ENCODE data around the gene NRXN3. TPM values are rescaled to one million over a fixed set of nuclear protein-coding genes. Genes with fewer than 3 reads are reported as not detected.

Gene NRXN3
- total RNA-seq, 1 experiment from 2014 or later: not detected

DNA sequence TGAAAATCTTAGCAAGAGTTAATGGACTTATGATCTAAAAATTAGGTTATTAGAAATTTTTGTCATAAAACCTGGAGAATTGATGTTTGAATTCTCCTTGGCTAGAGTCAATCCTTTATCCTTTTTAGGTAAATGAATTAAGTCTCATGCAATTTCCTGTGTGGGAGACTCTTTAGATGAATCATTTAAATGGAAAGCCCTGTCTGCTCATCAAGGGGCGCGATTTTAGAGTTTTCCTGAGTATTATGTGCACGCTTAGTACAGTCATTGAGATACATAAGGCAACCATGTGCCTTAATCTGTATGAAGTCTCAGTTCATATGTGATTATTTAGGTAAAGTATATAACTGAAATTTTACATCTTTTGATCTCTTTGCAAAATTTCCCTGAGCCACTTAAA, 974.7 kb downstream of the NRXN3 start:
- Histone ChIP-seq H3K4me1 (replicated peaks; ENCODE audit: insufficient read depth) (no peaks in the 10 kb centered on the region), H3K27ac (no peak overlapping the region), H3K79me2 (ENCODE audit: low read depth) (no peaks in the 10 kb centered on the region), H3K36me3 (ENCODE audit: low read depth) (no peaks in the 10 kb centered on the region), H3F3A (ENCODE audit: insufficient read depth, low read depth) (no peaks in the 10 kb centered on the region), H4K20me1 (ENCODE audit: insufficient read depth) (no peaks in the 10 kb centered on the region), H3K9me2 (ENCODE audit: insufficient read depth) (no peaks in the 10 kb centered on the region), H3K4me3 (no peak overlapping the region), H2AFZ (no peak overlapping the region), H3K4me2 (no peak overlapping the region), H3K27me3 (ENCODE audit: insufficient read depth, low read depth) (no peaks in the 10 kb centered on the region), H3K9me3 (ENCODE audit: insufficient read depth, low read depth) (no peaks in the 10 kb centered on the region)
- no peak for TF ChIP-seq EZH2 (IDR thresholded peaks at IDR 0.05; ENCODE audit: low read depth)
- TF ChIP-seq, protein P1, sequence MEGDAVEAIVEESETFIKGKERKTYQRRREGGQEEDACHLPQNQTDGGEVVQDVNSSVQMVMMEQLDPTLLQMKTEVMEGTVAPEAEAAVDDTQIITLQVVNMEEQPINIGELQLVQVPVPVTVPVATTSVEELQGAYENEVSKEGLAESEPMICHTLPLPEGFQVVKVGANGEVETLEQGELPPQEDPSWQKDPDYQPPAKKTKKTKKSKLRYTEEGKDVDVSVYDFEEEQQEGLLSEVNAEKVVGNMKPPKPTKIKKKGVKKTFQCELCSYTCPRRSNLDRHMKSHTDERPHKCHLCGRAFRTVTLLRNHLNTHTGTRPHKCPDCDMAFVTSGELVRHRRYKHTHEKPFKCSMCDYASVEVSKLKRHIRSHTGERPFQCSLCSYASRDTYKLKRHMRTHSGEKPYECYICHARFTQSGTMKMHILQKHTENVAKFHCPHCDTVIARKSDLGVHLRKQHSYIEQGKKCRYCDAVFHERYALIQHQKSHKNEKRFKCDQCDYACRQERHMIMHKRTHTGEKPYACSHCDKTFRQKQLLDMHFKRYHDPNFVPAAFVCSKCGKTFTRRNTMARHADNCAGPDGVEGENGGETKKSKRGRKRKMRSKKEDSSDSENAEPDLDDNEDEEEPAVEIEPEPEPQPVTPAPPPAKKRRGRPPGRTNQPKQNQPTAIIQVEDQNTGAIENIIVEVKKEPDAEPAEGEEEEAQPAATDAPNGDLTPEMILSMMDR (conservative IDR thresholded peaks at IDR 0.05): no peak
- DNase-seq: no peak
- ChIA-PET CTCF (no interaction called here), POLR2A (ENCODE audit: unreplicated experiment) (no interaction called here)
- no TSS peak for BruUV-seq (replicated peaks)
- intact Hi-C loops (cut with micrococcal nuclease; ENCODE audit: unreplicated experiment): no loop called here

GRCh38 chr14:79150226-79150625, 980.1 kb downstream of the NRXN3 start:
- Histone ChIP-seq H3K4me3 (no peak overlapping the region), H4K20me1 (ENCODE audit: insufficient read depth) (no peaks in the 10 kb centered on the region), H3K79me2 (ENCODE audit: low read depth) (no peaks in the 10 kb centered on the region), H2AFZ (no peak overlapping the region), H3K36me3 (ENCODE audit: low read depth) (no peaks in the 10 kb centered on the region), H3K4me2 (no peak overlapping the region), H3K27me3 (ENCODE audit: insufficient read depth, low read depth) (no peaks in the 10 kb centered on the region), H3K27ac (no peak overlapping the region), H3K9me3 (ENCODE audit: insufficient read depth, low read depth) (no peaks in the 10 kb centered on the region), H3F3A (ENCODE audit: insufficient read depth, low read depth) (no peaks in the 10 kb centered on the region), H3K9me2 (ENCODE audit: insufficient read depth) (no peaks in the 10 kb centered on the region), H3K4me1 (replicated peaks; ENCODE audit: insufficient read depth) (no peaks in the 10 kb centered on the region)
- BruUV-seq (replicated peaks): no TSS peak
- CTCF ChIA-PET: no interaction called here
- intact Hi-C loops (cut with micrococcal nuclease; ENCODE audit: unreplicated experiment): no loop called here
- DNase-seq: no peak
- no peak for TF ChIP-seq EZH2 (IDR thresholded peaks at IDR 0.05; ENCODE audit: low read depth)
- TF ChIP-seq, protein P1 (conservative IDR thresholded peaks at IDR 0.05): no peak
- POLR2A ChIA-PET (ENCODE audit: unreplicated experiment): no interaction called here

GRCh38 chr14:79157369-79157768, 987.2 kb downstream of the NRXN3 start:
- no peak overlapping the region for H2AFZ ChIP-seq
- H4K20me1 ChIP-seq (ENCODE audit: insufficient read depth): no peaks in the 10 kb centered on the region
- no peaks in the 10 kb centered on the region for H3K79me2 ChIP-seq (ENCODE audit: low read depth)
- H3K36me3 ChIP-seq (ENCODE audit: low read depth): no peaks in the 10 kb centered on the region
- intact Hi-C loops (cut with micrococcal nuclease; ENCODE audit: unreplicated experiment): no loop called here
- DNase-seq: no peak
- no peaks in the 10 kb centered on the region for H3K9me2 ChIP-seq (ENCODE audit: insufficient read depth)
- BruUV-seq (replicated peaks): no TSS peak
- H3K27ac ChIP-seq: no peak overlapping the region
- ChIA-PET POLR2A (ENCODE audit: unreplicated experiment) (no interaction called here), CTCF (no interaction called here)
- H3K4me2 ChIP-seq: no peak overlapping the region
- no peaks in the 10 kb centered on the region for H3K4me1 ChIP-seq (replicated peaks; ENCODE audit: insufficient read depth)
- H3K27me3 ChIP-seq (ENCODE audit: insufficient read depth, low read depth): no peaks in the 10 kb centered on the region
- H3K9me3 ChIP-seq (ENCODE audit: insufficient read depth, low read depth): no peaks in the 10 kb centered on the region
- TF ChIP-seq, protein P1 (conservative IDR thresholded peaks at IDR 0.05): no peak
- TF ChIP-seq EZH2 (IDR thresholded peaks at IDR 0.05; ENCODE audit: low read depth): no peak
- no peak overlapping the region for H3K4me3 ChIP-seq
- H3F3A ChIP-seq (ENCODE audit: insufficient read depth, low read depth): no peaks in the 10 kb centered on the region

All from PC-9 (cell line).